Naive thymus-derived CD8-positive, alpha-beta T cell (primary cell): ENCODE results near the gene TRPV2. TPM values are rescaled to one million over a fixed set of nuclear protein-coding genes. Genes with fewer than 3 reads are reported as not detected.

Source experiments
- polyA plus RNA-seq, 3 donors: library from polyadenylated mRNA; unstranded; fragments of 300-500 nt; fragmentation: Illumina TruSeq; gene quantifications; one replicate each; pipeline ENCODE4 v1.2.3, GENCODE V29; 2021
- total RNA-seq, 8 experiments: library from RNA in 2 of 8; stranded (reverse) in 2 of 8; gene quantifications; one replicate each; pipeline ENCODE4 v1.2.3 and lab custom pipeline; 2021 to 2026

Gene TRPV2
- total and polyA plus RNA-seq, 5 experiments from 2014 or later, result 60.9 to 109 (median 87.0) TPM

Other genes with a start within 250 kb of the TRPV2 start
- 100 to 1,000 TPM; 149 to 163 TPM for gene NCOR1, start 200.0 kb upstream of the TRPV2 start, total RNA-seq
- 100 to 1,000 TPM in 1 of 3 donors, 10 to 100 TPM in 2; 41.8 to 132 (median 73.7) TPM for gene NCOR1, start 200.0 kb upstream of the TRPV2 start, polyA plus RNA-seq
- 10 to 100 TPM; 85.0 to 98.2 TPM for gene PIGL, start 198.4 kb upstream of the TRPV2 start, total RNA-seq
- 10 to 100 TPM in 1 of 3 donors, 1 to 10 TPM in 2; 9.2 to 14.3 (median 9.2) TPM for gene PIGL, start 198.4 kb upstream of the TRPV2 start, polyA plus RNA-seq
- gene CENPV, start 62.1 kb upstream of the TRPV2 start, total RNA-seq, result 10 to 100 TPM; 25.9 to 26.2 TPM
- 10 to 100 TPM; 24.7 to 30.9 (median 28.3) TPM for gene CENPV, start 62.1 kb upstream of the TRPV2 start, polyA plus RNA-seq
- gene UBB, start 34.5 kb upstream of the TRPV2 start, total RNA-seq, result 100 to 1,000 TPM; 724 to 751 TPM
- 1,000 to 10,000 TPM; 1,803 to 2,753 (median 2,352) TPM for gene UBB, start 34.5 kb upstream of the TRPV2 start, polyA plus RNA-seq
- 1 to 10 TPM; 7.4 to 8.9 TPM for gene LRRC75A, start 76.6 kb downstream of the TRPV2 start, total RNA-seq
- gene LRRC75A, start 76.6 kb downstream of the TRPV2 start, polyA plus RNA-seq, result 1 to 10 TPM; 1.8 to 3.1 (median 2.1) TPM
- 10 to 100 TPM; 18.8 to 21.6 TPM for gene ZNF287, start 153.6 kb downstream of the TRPV2 start, total RNA-seq
- gene ZNF287, start 153.6 kb downstream of the TRPV2 start, polyA plus RNA-seq, result 10 to 100 TPM in 2 of 3 donors, 1 to 10 TPM in 1; 9.4 to 15.1 (median 11.4) TPM
- 10 to 100 TPM in 1 of 2 experiments, 1 to 10 TPM in 1; 9.2 to 10.8 TPM for gene ZNF624, start 238.3 kb downstream of the TRPV2 start, total RNA-seq
- 1 to 10 TPM; 2.6 to 4.2 (median 3.3) TPM for gene ZNF624, start 238.3 kb downstream of the TRPV2 start, polyA plus RNA-seq